Panc1 (cell line): ENCODE data around the gene LDAF1.

ENCODE experiments used
- CTCF ChIP-seq: fragments of 450-650 bp; IDR thresholded peaks from 2 replicates; pipeline ENCODE4 v1.5.1; 2017; ENCODE audit warnings: mild to moderate bottlenecking
- POLR2AphosphoS5 ChIP-seq: IDR thresholded peaks from 2 replicates; pipeline ENCODE4 v1.6.1; 2012; ENCODE audit warnings: mild to moderate bottlenecking, low read depth, low read length, moderate library complexity

GRCh38 chr16:21150375-21151001, 8.0 kb upstream of the LDAF1 start, which contains the start of gene DNAH3:
- TF ChIP-seq CTCF (no peak), POLR2AphosphoS5 (no peak)
